Fibroblast of lung (primary cell): ENCODE measurements around the gene OR13J1.

Source experiments
- CTCF ChIP-seq, 2 donors: IDR thresholded peaks in 1 of 2; conservative IDR thresholded peaks in 1 of 2; 1 replicate in 1 of 2; 2 replicates in 1 of 2; pipeline ENCODE4 v1.5.1; 2011 to 2012; ENCODE audit warnings: low read length in 2 of 2, control low read depth in 1 of 2, inconsistent platforms in 1 of 2, low read depth in 1 of 2, mild to moderate bottlenecking in 1 of 2
- EZH2 ChIP-seq: IDR thresholded peaks from 2 replicates; pipeline ENCODE4 v1.5.1; 2012; ENCODE audit warnings: low read length, control low read depth, mild to moderate bottlenecking; ENCODE audit errors: missing control alignments

- no peak for TF ChIP-seq CTCF (conservative IDR thresholded peaks at IDR 0.05 in 1 of 2, IDR thresholded peaks at IDR 0.05 in 1 of 2; ENCODE audit: low read depth in 1 of 2, low read length in 2 of 2)
- TF ChIP-seq EZH2: no peak
These were observed 35.9 kb upstream of the OR13J1 start, which contains the start of gene HRCT1 for GRCh38 chr9:35905912-35906679.
